Astrocyte (in vitro differentiated cells and primary cell): ENCODE results near the gene SCGB3A2. TPM values are rescaled to one million over a fixed set of nuclear protein-coding genes. Genes with fewer than 3 reads are reported as not detected.

ENCODE experiments used
- DNase-seq: peaks from one replicate; pipeline ENCODE4 v3.0.0-alpha.2; 2010; ENCODE audit warnings: low read depth
- FAIRE-seq: peaks from 2 replicates; lab custom pipeline; 2011; peaks lifted over from hg19 to GRCh38; lab: Jason Lieb, UNC
- H2AFZ ChIP-seq: 2 replicates; pipeline ENCODE4 v1.6.0; 2012; ENCODE audit warnings: low read depth, low read length, inconsistent platforms
- H3K27ac ChIP-seq: 2 replicates; pipeline ENCODE4 v1.5.1; 2011; ENCODE audit warnings: low read depth, low read length, inconsistent platforms
- H3K27me3 ChIP-seq: 2 replicates; pipeline ENCODE4 v1.6.0; 2011; ENCODE audit warnings: low read length, inconsistent platforms; ENCODE audit not compliant: insufficient read depth
- H3K36me3 ChIP-seq: 2 replicates; pipeline ENCODE4 v1.5.1; 2011; ENCODE audit warnings: low read length, inconsistent platforms; ENCODE audit not compliant: insufficient read depth
- H3K4me1 ChIP-seq: 2 replicates; pipeline ENCODE4 v1.5.1; 2011; ENCODE audit warnings: low read length, inconsistent platforms; ENCODE audit not compliant: insufficient read depth
- H3K4me2 ChIP-seq: 2 replicates; pipeline ENCODE4 v1.6.0; 2012; ENCODE audit warnings: low read length, inconsistent platforms
- H3K4me3 ChIP-seq: 2 replicates; pipeline ENCODE4 v1.5.1; 2011; ENCODE audit warnings: low read depth, mild to moderate bottlenecking, low read length, inconsistent platforms; ENCODE audit not compliant: insufficient read depth
- H3K79me2 ChIP-seq: 2 replicates; pipeline ENCODE4 v1.6.0; 2012; ENCODE audit warnings: mild to moderate bottlenecking, low read length, inconsistent platforms; ENCODE audit not compliant: insufficient read depth
- H3K9ac ChIP-seq: 2 replicates; pipeline ENCODE4 v1.6.0; 2012; ENCODE audit warnings: mild to moderate bottlenecking, low read length, inconsistent platforms
- H3K9me3 ChIP-seq: 2 replicates; pipeline ENCODE4 v1.5.1; 2012; ENCODE audit warnings: low read depth, mild to moderate bottlenecking, low read length, inconsistent platforms; ENCODE audit not compliant: insufficient read depth
- H4K20me1 ChIP-seq: 2 replicates; pipeline ENCODE4 v1.6.0; 2012; ENCODE audit warnings: low read length, inconsistent platforms; ENCODE audit not compliant: insufficient read depth
- H3K27ac Mint-ChIP-seq: one replicate; pipeline ENCODE4 v1.8.0; 2021; ENCODE audit warnings: mild to moderate bottlenecking, mixed read lengths; ENCODE audit not compliant: unreplicated experiment
- H3K27me3 Mint-ChIP-seq: one replicate; pipeline ENCODE4 v1.8.0; 2021; ENCODE audit warnings: low read depth, mixed read lengths; ENCODE audit not compliant: unreplicated experiment
- H3K36me3 Mint-ChIP-seq: one replicate; pipeline ENCODE4 v1.8.0; 2021; ENCODE audit warnings: low read depth, mixed read lengths; ENCODE audit not compliant: unreplicated experiment
- H3K4me1 Mint-ChIP-seq: one replicate; pipeline ENCODE4 v1.8.0; 2021; ENCODE audit warnings: low read depth, mixed read lengths; ENCODE audit not compliant: unreplicated experiment
- H3K4me3 Mint-ChIP-seq: one replicate; pipeline ENCODE4 v1.8.0; 2021; ENCODE audit warnings: mild to moderate bottlenecking, moderate library complexity, mixed read lengths; ENCODE audit not compliant: unreplicated experiment
- H3K9me3 Mint-ChIP-seq: one replicate; pipeline ENCODE4 v1.8.0; 2021; ENCODE audit warnings: mild to moderate bottlenecking, mixed read lengths; ENCODE audit not compliant: unreplicated experiment
- CTCF ChIP-seq: IDR thresholded peaks from 2 replicates; pipeline ENCODE4 v1.5.1; 2011; ENCODE audit warnings: low read depth, mild to moderate bottlenecking, inconsistent platforms, low read length, moderate library complexity; ENCODE audit not compliant: insufficient read depth
- EZH2 ChIP-seq: IDR thresholded peaks from 2 replicates; pipeline ENCODE4 v1.6.1; 2012; ENCODE audit warnings: mild to moderate bottlenecking, low read length, inconsistent platforms; ENCODE audit not compliant: insufficient read depth
- total RNA-seq: library from RNA; stranded (reverse); gene quantifications from 2 replicates; pipeline ENCODE4 v1.2.1, GENCODE V29; 2021

Gene SCGB3A2
- total RNA-seq, 1 donor from 2014 or later = 0.59 TPM

- H3K4me1 Mint-ChIP-seq = peaks cover 2% of the 10 kb centered on the region
Observed at GRCh38 chr5:147832541-147832940, 46.0 kb upstream of the SCGB3A2 start.

GRCh38 chr5:147835386-147835798, 43.1 kb upstream of the SCGB3A2 start:
- peaks cover 2% of the 10 kb centered on the region for H3K4me1 Mint-ChIP-seq
- Histone ChIP-seq H3K27me3 (peaks cover 2% of the 10 kb centered on the region), H3K4me3 (no peak overlapping the region), H2AFZ (no peak overlapping the region), H3K9me3 (no peaks in the 10 kb centered on the region), H3K4me1 (no peaks in the 10 kb centered on the region), H3K9ac (no peak overlapping the region), H3K4me2 (no peak overlapping the region), H4K20me1 (no peaks in the 10 kb centered on the region), H3K79me2 (no peaks in the 10 kb centered on the region), H3K27ac (no peak overlapping the region), H3K36me3 (no peaks in the 10 kb centered on the region)
- no peak for FAIRE-seq
- TF ChIP-seq CTCF = no peak
- TF ChIP-seq EZH2 = no peak
- H3K4me3 Mint-ChIP-seq = no peak overlapping the region
- H3K36me3 Mint-ChIP-seq = no peaks in the 10 kb centered on the region
- H3K9me3 Mint-ChIP-seq = peaks cover 2% of the 10 kb centered on the region
- H3K27me3 Mint-ChIP-seq = peaks cover 2% of the 10 kb centered on the region
- no peak overlapping the region for H3K27ac Mint-ChIP-seq
- peak; percentile 6 for DNase-seq

More at GRCh38 chr5:147832541-147832940, 46.0 kb upstream of the SCGB3A2 start:
- Histone ChIP-seq H3K9me3 (no peaks in the 10 kb centered on the region), H2AFZ (no peak overlapping the region), H3K36me3 (no peaks in the 10 kb centered on the region), H3K27me3 (peaks cover 2% of the 10 kb centered on the region), H3K27ac (no peak overlapping the region), H3K9ac (no peak overlapping the region), H3K4me2 (no peak overlapping the region), H3K79me2 (no peaks in the 10 kb centered on the region), H3K4me1 (no peaks in the 10 kb centered on the region), H4K20me1 (no peaks in the 10 kb centered on the region), H3K4me3 (no peak overlapping the region)
- TF ChIP-seq CTCF = no peak
- no peak for TF ChIP-seq EZH2
- Mint-ChIP-seq H3K36me3 (no peaks in the 10 kb centered on the region), H3K9me3 (no peaks in the 10 kb centered on the region), H3K27ac (no peak overlapping the region), H3K27me3 (peaks cover 2% of the 10 kb centered on the region), H3K4me3 (no peak overlapping the region)
- no peak for DNase-seq
- FAIRE-seq = no peak

GRCh38 chr5:147836439-147836838, 42.1 kb upstream of the SCGB3A2 start:
- Histone ChIP-seq H4K20me1 (no peaks in the 10 kb centered on the region), H3K27me3 (peaks cover 2% of the 10 kb centered on the region), H3K79me2 (no peaks in the 10 kb centered on the region), H3K9ac (no peak overlapping the region), H3K36me3 (no peaks in the 10 kb centered on the region), H3K4me2 (no peak overlapping the region), H3K4me3 (no peak overlapping the region), H3K9me3 (no peaks in the 10 kb centered on the region), H3K27ac (no peak overlapping the region), H2AFZ (no peak overlapping the region), H3K4me1 (no peaks in the 10 kb centered on the region)
- H3K36me3 Mint-ChIP-seq = no peaks in the 10 kb centered on the region
- peaks cover 2% of the 10 kb centered on the region for H3K27me3 Mint-ChIP-seq
- no peak for FAIRE-seq
- no peak overlapping the region for H3K27ac Mint-ChIP-seq
- no peak for DNase-seq
- H3K4me3 Mint-ChIP-seq = no peak overlapping the region
- TF ChIP-seq EZH2 = no peak
- no peak for TF ChIP-seq CTCF
- peaks cover 2% of the 10 kb centered on the region for H3K9me3 Mint-ChIP-seq
- H3K4me1 Mint-ChIP-seq = peaks cover 2% of the 10 kb centered on the region
